T47D (cell line): ENCODE data around the gene RAB11FIP4.

Experiments used
- DNase-seq, 2 experiments: peaks; one replicate each; pipeline versions ENCODE4 v3.0.0 to v3.0.0-alpha.2; 2011 to 2012; ENCODE audit warnings: low read depth in 1 of 2, low spot score in 1 of 2
- JUND ChIP-seq: IDR thresholded peaks from 2 replicates; pipeline ENCODE4 v1.6.1; 2012; ENCODE audit warnings: low read depth
- in situ Hi-C: cut with HindIII; loops from 2 replicates; pipeline ENCODE4 v1.10.0; 2016; ENCODE audit warnings: low sequenced_read_pairs, low pct_unique_long_range_greater_than_20kb

The RAB11FIP4 gene

GRCh38 chr17:31390748-31391495 lies 553 bp upstream of the RAB11FIP4 start:
- in situ Hi-C loops, result no loop called here
- TF ChIP-seq JUND, result no peak
- DNase-seq, result no peak

GRCh38 chr17:31392002-31392855 lies 754 bp downstream of the RAB11FIP4 start:
- TF ChIP-seq JUND, result no peak
- DNase-seq, result no peak
- in situ Hi-C loops, result no loop called here

- in situ Hi-C loops, result no loop called here
- peak in 1 of 2 experiments; percentile 30 for DNase-seq
- no peak for TF ChIP-seq JUND
These were observed 1.6 kb downstream of the RAB11FIP4 start for GRCh38 chr17:31392856-31393748.

DNA sequence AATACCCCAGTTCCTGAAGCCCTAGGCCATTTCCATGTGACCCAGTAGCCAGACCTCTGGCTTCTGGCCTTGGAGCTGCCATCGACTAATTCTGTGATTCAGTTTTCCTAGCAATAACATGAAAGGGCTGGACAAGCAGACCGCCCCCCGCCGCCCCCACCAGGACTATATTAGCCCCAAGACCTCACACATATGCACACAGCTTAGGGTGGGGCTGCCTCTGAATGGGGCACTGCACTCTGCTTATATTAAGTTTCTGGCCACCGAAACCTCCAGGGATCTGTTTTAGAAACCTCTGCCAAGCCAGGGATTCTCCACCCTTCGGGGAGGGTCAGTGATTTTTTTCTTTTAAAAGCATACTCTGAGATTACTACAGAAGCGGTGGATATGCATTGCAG lies 2.3 kb downstream of the RAB11FIP4 start:
- TF ChIP-seq JUND, result no peak
- in situ Hi-C loops, result no loop called here
- DNase-seq, result no peak

DNA sequence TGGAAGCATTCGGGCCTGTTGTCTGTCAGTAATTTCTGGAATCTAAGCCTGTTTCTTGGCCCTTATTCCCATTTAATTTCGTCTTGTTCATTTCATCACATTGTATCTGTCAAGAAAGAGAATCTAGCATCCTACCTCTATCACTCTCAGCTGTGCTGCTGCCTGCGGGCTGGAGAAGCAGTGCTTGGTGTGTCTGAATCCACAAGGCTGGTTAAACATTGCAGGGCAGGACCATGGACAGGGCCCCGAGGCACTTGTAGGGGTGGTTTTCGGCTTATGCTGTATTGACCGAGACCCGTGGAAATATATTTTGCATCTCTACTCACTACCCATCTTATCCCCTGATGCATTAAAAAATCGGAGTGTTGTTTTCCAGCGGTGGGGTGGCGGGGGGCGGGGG lies 3.1 kb downstream of the RAB11FIP4 start:
- peak; percentile 88 to 99 for DNase-seq
- in situ Hi-C loops, result no loop called here
- TF ChIP-seq JUND, result no peak

DNA sequence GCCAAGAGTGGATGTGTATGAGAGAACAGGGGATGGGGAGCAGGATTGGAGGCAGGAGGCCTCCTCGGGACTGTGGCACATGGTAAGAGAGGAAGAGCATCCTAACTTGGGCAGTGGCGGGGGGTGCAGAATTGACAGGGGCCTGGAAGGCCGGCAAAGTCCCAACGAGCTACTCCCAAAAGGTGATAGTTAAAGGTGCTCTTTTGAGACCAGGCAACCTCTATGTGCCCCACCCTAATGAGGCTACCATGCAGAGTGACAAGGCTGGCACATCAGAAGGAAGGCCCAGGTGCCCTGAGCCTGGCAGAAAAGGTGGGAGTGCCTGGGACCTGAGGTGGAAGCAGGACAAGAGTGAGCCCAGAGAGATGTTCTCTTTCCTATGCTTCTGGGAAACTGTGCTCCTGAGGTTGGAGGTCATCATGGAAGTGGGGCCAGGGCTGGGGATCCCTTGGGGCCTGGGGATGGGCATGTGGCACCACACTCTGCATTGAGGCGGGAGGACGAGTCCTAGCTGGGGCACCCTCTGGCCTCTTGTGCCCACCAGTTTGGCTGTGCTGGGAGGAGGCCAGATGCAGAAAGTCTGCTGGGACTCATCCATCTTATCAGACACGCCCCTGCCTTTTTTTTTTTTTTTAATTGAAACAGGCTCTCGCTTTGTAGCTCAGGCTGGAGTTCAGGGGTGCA lies 5.9 kb downstream of the RAB11FIP4 start:
- no peak for TF ChIP-seq JUND
- no peak for DNase-seq
- in situ Hi-C loops, result no loop called here

- in situ Hi-C loops, result no loop called here
- no peak for TF ChIP-seq JUND
These were observed 7.2 kb downstream of the RAB11FIP4 start for GRCh38 chr17:31398381-31399311.

GRCh38 chr17:31400481-31400950 lies 9.0 kb downstream of the RAB11FIP4 start:
- DNase-seq, result no peak
- in situ Hi-C loops, result no loop called here
- TF ChIP-seq JUND, result no peak

More at GRCh38 chr17:31398381-31399311, 7.2 kb downstream of the RAB11FIP4 start:
- no peak for DNase-seq

DNA sequence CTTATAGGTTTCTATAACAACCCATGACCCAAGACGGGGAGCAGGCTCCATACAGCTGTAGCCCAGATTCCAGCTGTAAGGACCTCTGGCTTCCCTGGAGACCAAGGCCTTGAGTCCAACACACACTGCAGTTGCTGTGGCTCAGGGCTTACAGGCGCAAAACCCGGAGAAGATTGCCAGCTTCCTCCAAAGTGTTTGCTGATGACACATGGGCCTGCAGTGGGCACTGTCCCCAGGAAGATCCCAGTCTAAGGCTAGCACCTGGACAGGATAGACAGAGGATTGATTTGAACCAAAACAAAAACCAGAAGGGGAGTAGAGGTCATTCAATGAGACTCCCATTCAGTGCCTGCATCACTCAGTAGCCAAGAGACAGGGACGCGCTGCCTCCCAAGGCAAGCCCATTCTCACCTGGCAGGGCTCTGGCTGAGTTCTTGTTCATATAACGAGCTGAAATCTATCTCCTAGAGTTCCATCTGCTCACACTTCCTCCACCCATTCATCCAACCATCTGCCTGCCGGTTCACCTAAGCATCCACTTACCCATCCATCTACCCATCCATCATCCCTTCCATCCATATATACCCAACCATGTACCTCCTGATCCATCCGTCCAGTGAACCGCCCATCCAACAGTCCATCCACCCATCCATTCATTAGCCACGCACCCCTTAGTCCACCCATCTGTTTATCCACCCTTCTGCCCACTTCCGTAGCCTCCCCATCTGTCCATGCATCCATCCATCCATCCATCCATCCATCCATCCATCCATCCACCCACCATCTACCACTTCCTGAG lies 10.2 kb downstream of the RAB11FIP4 start:
- DNase-seq, result no peak
- in situ Hi-C loops, result no loop called here
- no peak for TF ChIP-seq JUND
